ENCODE data around the gene IRX1. TPM values are rescaled to one million over a fixed set of nuclear protein-coding genes. Genes with fewer than 3 reads are reported as not detected.

The IRX1 gene
- total RNA-seq, 1 donor: not detected

- no peak for DNase-seq (ENCODE audit: low read depth)
- no peak overlapping the region for H3K4me3 ChIP-seq (ENCODE audit: low read depth, low read length)
- TF ChIP-seq CTCF (IDR thresholded peaks at IDR 0.05; ENCODE audit: insufficient read depth, low read depth, low read length): no peak
Observed at GRCh38 chr5:3590967-3591900, 4.4 kb upstream of the IRX1 start.

- H3K4me3 ChIP-seq (ENCODE audit: low read depth, low read length): no peak overlapping the region
- DNase-seq (ENCODE audit: low read depth): no peak
- no peak for TF ChIP-seq CTCF (IDR thresholded peaks at IDR 0.05; ENCODE audit: insufficient read depth, low read depth, low read length)
Observed at GRCh38 chr5:3592298-3592697, 3.3 kb upstream of the IRX1 start.

GRCh38 chr5:3593771-3594509 lies 1.7 kb upstream of the IRX1 start:
- no peak for TF ChIP-seq CTCF (IDR thresholded peaks at IDR 0.05; ENCODE audit: insufficient read depth, low read depth, low read length)
- no peak overlapping the region for H3K4me3 ChIP-seq (ENCODE audit: low read depth, low read length)
- no peak for DNase-seq (ENCODE audit: low read depth)

- H3K4me3 ChIP-seq (ENCODE audit: low read depth, low read length): no peak overlapping the region
- no peak for DNase-seq (ENCODE audit: low read depth)
- no peak for TF ChIP-seq CTCF (IDR thresholded peaks at IDR 0.05; ENCODE audit: insufficient read depth, low read depth, low read length)
Observed at GRCh38 chr5:3594510-3595005, 1.1 kb upstream of the IRX1 start.

- H3K4me3 ChIP-seq (ENCODE audit: low read depth, low read length): no peak overlapping the region
- TF ChIP-seq CTCF (IDR thresholded peaks at IDR 0.05; ENCODE audit: insufficient read depth, low read depth, low read length): no peak
- no peak for DNase-seq (ENCODE audit: low read depth)
Observed at GRCh38 chr5:3596261-3596825, 711 bp downstream of the IRX1 start.

GRCh38 chr5:3596857-3597166 lies 1.2 kb downstream of the IRX1 start:
- no peak for TF ChIP-seq CTCF (IDR thresholded peaks at IDR 0.05; ENCODE audit: insufficient read depth, low read depth, low read length)
- no peak overlapping the region for H3K4me3 ChIP-seq (ENCODE audit: low read depth, low read length)
- DNase-seq (ENCODE audit: low read depth): no peak
